ENCODE measurements around the gene MGAT3. TPM values are rescaled to one million over a fixed set of nuclear protein-coding genes. Genes with fewer than 3 reads are reported as not detected.

The MGAT3 gene
- total and polyA plus RNA-seq, 2 of the 13 experiments (the other 11 are each of a cell fraction or from before 2014, with no cell fraction given): 0.11 to 0.15 TPM

GRCh38 chr22:39434243-39434653, 22.6 kb upstream of the MGAT3 start:
- Histone ChIP-seq H4K20me1 (ENCODE audit: insufficient read depth, low read length) (0 out of 2 replicates have a peak, but pooled peaks cover under 1% of the 10 kb centered on the region), H3K4me3 (replicated peaks in 1 of 3; ENCODE audit: insufficient read depth in 1 of 3, low read depth in 2 of 3, low read length in 3 of 3) (no peak overlapping the region), H3K9me3 (ENCODE audit: low read length) (no peaks in the 10 kb centered on the region), H3K4me1 (ENCODE audit: insufficient read depth, low read length) (peaks cover 26% of the 10 kb centered on the region), H3K79me2 (ENCODE audit: insufficient read depth, low read length) (no peaks in the 10 kb centered on the region), H2AFZ (ENCODE audit: low read length) (no peak overlapping the region), H3K27ac (ENCODE audit: extremely low read length, insufficient read depth, low read length) (no peak overlapping the region), H3K27me3 (ENCODE audit: control insufficient read depth in 1 of 2, insufficient read depth in 2 of 2, low read length in 2 of 2) (0 out of 5 replicates have a peak, but pooled peaks cover 0 to 2% of the 10 kb centered on the region in 2 experiments), H3K4me2 (ENCODE audit: low read depth, low read length) (no peak overlapping the region), H3K9ac (ENCODE audit: insufficient read depth, low read depth, low read length) (no peak overlapping the region), H3K36me3 (replicated peaks in 1 of 2; ENCODE audit: control insufficient read depth in 1 of 2, insufficient read depth in 2 of 2, low read length in 2 of 2) (peaks cover 7 to 16% of the 10 kb centered on the region in 2 experiments)
- TF ChIP-seq MAFK (conservative IDR thresholded peaks at IDR 0.05 in 1 of 2, IDR thresholded peaks at IDR 0.05 in 1 of 2; ENCODE audit: low read length in 2 of 2) (0 out of 4 replicates have a peak, but pooled peaks of 1 of the 2 experiments have one; percentile 2), AGO2 (optimal IDR thresholded peaks at IDR 0.05; ENCODE audit: low read depth, low read length) (peak; percentile 54), CBFB (CRISPR knock-in tag; IDR thresholded peaks at IDR 0.05) (no peak)
- no TSS peak for BruUV-seq (replicated peaks)
- ChIA-PET POLR2A (no interaction called here), CTCF (ENCODE audit: low intra/inter-chr PET ratio, low total read pairs) (no interaction called here)
- in situ Hi-C loops (cut with HindIII; ENCODE audit: extremely low pct_ligation_motif_present, low pct_unique_long_range_greater_than_20kb) (no loop called here), intact Hi-C loops (cut with micrococcal nuclease; ENCODE audit: unreplicated experiment) (no loop called here)
- no peak for DNase-seq (ENCODE audit: low spot score)
- WGBS (ENCODE audit: low lambda C conversion rate): no CpG with 5 or more reads among the region's 18 CpGs
- FAIRE-seq: no peak
- ATAC-seq: no peak

DNA sequence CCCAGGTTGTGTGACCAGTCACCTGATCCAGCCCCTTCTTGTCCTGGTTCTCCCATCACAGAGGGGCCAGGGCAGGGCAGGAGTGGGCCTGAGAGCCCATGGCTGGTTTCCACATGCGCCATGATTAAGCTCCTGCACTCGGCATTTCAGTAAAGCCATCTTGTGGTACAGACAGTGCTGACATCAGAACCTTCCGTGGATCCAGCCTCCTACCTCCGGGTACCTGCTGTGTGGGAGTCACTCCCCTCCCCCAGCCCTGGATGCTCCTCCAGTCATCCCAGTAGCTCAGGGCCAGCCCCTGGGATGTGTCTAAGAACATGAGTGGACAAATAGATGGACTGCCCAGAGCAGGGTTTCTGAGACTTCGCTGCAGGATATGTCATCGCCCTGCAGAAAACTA, 22.1 kb upstream of the MGAT3 start:
- Histone ChIP-seq H3K4me2 (ENCODE audit: low read depth, low read length) (no peak overlapping the region), H3K27ac (ENCODE audit: extremely low read length, insufficient read depth, low read length) (no peak overlapping the region), H4K20me1 (ENCODE audit: insufficient read depth, low read length) (no peaks in the 10 kb centered on the region), H3K36me3 (replicated peaks in 1 of 2; ENCODE audit: control insufficient read depth in 1 of 2, insufficient read depth in 2 of 2, low read length in 2 of 2) (peaks cover 6 to 16% of the 10 kb centered on the region in 2 experiments), H3K79me2 (ENCODE audit: insufficient read depth, low read length) (no peaks in the 10 kb centered on the region), H3K27me3 (ENCODE audit: control insufficient read depth in 1 of 2, insufficient read depth in 2 of 2, low read length in 2 of 2) (peaks cover 0 to 5% of the 10 kb centered on the region in 2 experiments; a peak in 1 of 5 replicates), H3K4me3 (replicated peaks in 1 of 3; ENCODE audit: insufficient read depth in 1 of 3, low read depth in 2 of 3, low read length in 3 of 3) (no peak overlapping the region), H3K9me3 (ENCODE audit: low read length) (no peaks in the 10 kb centered on the region), H2AFZ (ENCODE audit: low read length) (no peak overlapping the region), H3K9ac (ENCODE audit: insufficient read depth, low read depth, low read length) (no peak overlapping the region), H3K4me1 (ENCODE audit: insufficient read depth, low read length) (peaks cover 28% of the 10 kb centered on the region)
- TF ChIP-seq SOX13 (IDR thresholded peaks at IDR 0.05) (no peak), SOX13 (CRISPR knock-in tag; conservative IDR thresholded peaks at IDR 0.05 in 1 of 2, IDR thresholded peaks at IDR 0.05 in 1 of 2) (no peak), ZNF720 (CRISPR knock-in tag; IDR thresholded peaks at IDR 0.05) (no peak), PCBP1 (IDR thresholded peaks at IDR 0.05; ENCODE audit: borderline replicate concordance, low read depth, low read length) (no peak)
- in situ Hi-C loops (cut with HindIII; ENCODE audit: extremely low pct_ligation_motif_present, low pct_unique_long_range_greater_than_20kb): no loop called here
- FAIRE-seq: no peak
- ChIA-PET POLR2A (no interaction called here), CTCF (ENCODE audit: low intra/inter-chr PET ratio, low total read pairs) (no interaction called here)
- 84% methylated on average over 6 of the region's 6 CpGs for WGBS (ENCODE audit: low lambda C conversion rate)
- intact Hi-C loops (cut with micrococcal nuclease; ENCODE audit: unreplicated experiment): no loop called here
- no peak for DNase-seq (ENCODE audit: low spot score)
- BruUV-seq (replicated peaks): no TSS peak
- no peak for ATAC-seq
